Glutamatergic neuron (in vitro differentiated cells): Measurements from ENCODE around the gene SEMA6A. TPM values are rescaled to one million over a fixed set of nuclear protein-coding genes. Genes with fewer than 3 reads are reported as not detected.

Experiments used
- DNase-seq: peaks from one replicate; pipeline ENCODE4 v3.0.0; 2022
- H3K27ac Mint-ChIP-seq: one replicate; pipeline ENCODE4 v1.8.0; 2020; ENCODE audit warnings: mild to moderate bottlenecking, mixed read lengths, inconsistent platforms; ENCODE audit not compliant: unreplicated experiment
- H3K27me3 Mint-ChIP-seq: one replicate; pipeline ENCODE4 v1.8.0; 2020; ENCODE audit warnings: mild to moderate bottlenecking, moderate library complexity, mixed read lengths, inconsistent platforms; ENCODE audit not compliant: unreplicated experiment
- H3K36me3 Mint-ChIP-seq: one replicate; pipeline ENCODE4 v1.8.0; 2020; ENCODE audit warnings: mild to moderate bottlenecking, mixed read lengths, inconsistent platforms; ENCODE audit not compliant: unreplicated experiment
- H3K4me1 Mint-ChIP-seq: one replicate; pipeline ENCODE4 v1.8.0; 2020; ENCODE audit warnings: mild to moderate bottlenecking, low read depth, mixed read lengths, inconsistent platforms; ENCODE audit not compliant: unreplicated experiment
- H3K4me3 Mint-ChIP-seq: one replicate; pipeline ENCODE4 v1.8.0; 2020; ENCODE audit warnings: mild to moderate bottlenecking, mixed read lengths, inconsistent platforms; ENCODE audit not compliant: unreplicated experiment
- H3K9me3 Mint-ChIP-seq: one replicate; pipeline ENCODE4 v1.8.0; 2020; ENCODE audit warnings: mild to moderate bottlenecking, moderate library complexity, mixed read lengths, inconsistent platforms; ENCODE audit not compliant: unreplicated experiment
- CTCF ChIP-seq: fragments of 200-600 bp; sonication (generic); IDR thresholded peaks from one replicate; pipeline ENCODE4 v1.5.0; 2021; ENCODE audit not compliant: partially characterized antibody, unreplicated experiment
- total RNA-seq: library from RNA; stranded (reverse); fragmentation: NEBNext Ultra II Directional; extraction: Animal tissue kit (Norgen Biotek cat#: 25700); gene quantifications from one replicate; pipeline ENCODE4 v1.2.1, GENCODE V29; 2021; ENCODE audit not compliant: unreplicated experiment

SEMA6A gene
- total RNA-seq, 1 donor from 2014 or later, result 424 TPM

- Mint-ChIP-seq H3K36me3 (no peaks in the 10 kb centered on the region), H3K4me3 (peak overlapping the region; percentile 21), H3K4me1 (peaks cover 62% of the 10 kb centered on the region), H3K9me3 (peaks cover 11% of the 10 kb centered on the region), H3K27me3 (peaks cover 7% of the 10 kb centered on the region), H3K27ac (no peak overlapping the region)
- TF ChIP-seq CTCF, result no peak
- no peak for DNase-seq
These were observed 7.5 kb downstream of the SEMA6A start for GRCh38 chr5:116567106-116567505.

- H3K27ac Mint-ChIP-seq, result no peak overlapping the region
- no peak for DNase-seq
- no peak for TF ChIP-seq CTCF
- peak overlapping the region; percentile 79 for H3K4me3 Mint-ChIP-seq
- no peaks in the 10 kb centered on the region for H3K36me3 Mint-ChIP-seq
- H3K27me3 Mint-ChIP-seq, result peaks cover 2% of the 10 kb centered on the region
- H3K9me3 Mint-ChIP-seq, result peaks cover 6% of the 10 kb centered on the region
- H3K4me1 Mint-ChIP-seq, result peaks cover 69% of the 10 kb centered on the region
These were observed 8.4 kb downstream of the SEMA6A start for GRCh38 chr5:116566251-116566650.

- Mint-ChIP-seq H3K4me1 (peaks cover 75% of the 10 kb centered on the region), H3K9me3 (peaks cover 5% of the 10 kb centered on the region), H3K36me3 (no peaks in the 10 kb centered on the region), H3K27ac (no peak overlapping the region), H3K4me3 (peak overlapping the region; percentile 79), H3K27me3 (peaks cover 2% of the 10 kb centered on the region)
- no peak for TF ChIP-seq CTCF
- no peak for DNase-seq
These were observed 9.7 kb downstream of the SEMA6A start for GRCh38 chr5:116564756-116565490.

GRCh38 chr5:116564312-116564711 is 10.3 kb downstream of the SEMA6A start:
- Mint-ChIP-seq H3K27me3 (peaks cover 2% of the 10 kb centered on the region), H3K9me3 (peaks cover 5% of the 10 kb centered on the region), H3K4me3 (peak overlapping the region; percentile 82), H3K36me3 (no peaks in the 10 kb centered on the region), H3K27ac (peak overlapping the region; percentile 30), H3K4me1 (peaks cover 75% of the 10 kb centered on the region)
- no peak for DNase-seq
- TF ChIP-seq CTCF, result no peak

- no peaks in the 10 kb centered on the region for H3K27me3 Mint-ChIP-seq
- TF ChIP-seq CTCF, result no peak
- DNase-seq, result no peak
- H3K9me3 Mint-ChIP-seq, result peaks cover 5% of the 10 kb centered on the region
- H3K4me1 Mint-ChIP-seq, result peaks cover 75% of the 10 kb centered on the region
- peak overlapping the region; percentile 72 for H3K27ac Mint-ChIP-seq
- peak overlapping the region; percentile 82 for H3K4me3 Mint-ChIP-seq
- H3K36me3 Mint-ChIP-seq, result no peaks in the 10 kb centered on the region
These were observed 10.8 kb downstream of the SEMA6A start for GRCh38 chr5:116563736-116564308.
